ENCODE results near the gene FRG2B.
"Not testable (repeated sequence)": the region's sequence is repeated elsewhere in the genome, so short reads cannot be mapped to it uniquely, and the experiment has no call there.

The FRG2B gene

DNA sequence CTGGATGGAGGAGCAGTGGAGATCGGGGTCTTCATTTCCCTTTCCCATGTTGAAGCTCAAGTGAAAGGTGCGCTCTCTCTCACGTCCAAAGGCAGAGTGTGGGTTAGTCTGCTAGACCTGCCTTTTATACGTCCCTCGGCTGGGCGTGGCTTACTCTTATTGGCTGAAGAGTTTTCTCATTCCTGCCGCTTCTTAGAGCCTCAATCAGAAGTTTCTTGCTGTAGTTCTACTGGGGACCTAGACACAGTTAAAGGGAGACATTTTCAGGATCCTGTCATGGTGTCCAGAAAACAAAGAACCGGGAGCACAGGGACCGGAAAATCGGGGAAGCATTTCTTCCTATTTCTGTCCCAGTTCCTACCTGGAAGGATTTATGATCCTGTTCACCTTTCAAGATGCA lies at the start of gene FRG2B:
TSS of gene FRG2B (minus strand) at position 101 of the 400 bp plus-strand sequence. CDS start at position 48, 53 bp downstream.
- H3K27me3 Mint-ChIP-seq: peaks cover 11% of the 10 kb centered on the region
- H3K27ac Mint-ChIP-seq (ENCODE audit: low read depth); ATAC-seq (replicated peaks; ENCODE audit: extremely low read depth, poor library complexity, severe bottlenecking); DNase-seq (ENCODE audit: low spot score in 2 of 2); H3K9me3 Mint-ChIP-seq; H3K4me3 Mint-ChIP-seq; H3K36me3 Mint-ChIP-seq (ENCODE audit: insufficient read depth); H3K4me1 Mint-ChIP-seq: not testable (repeated sequence)

DNA sequence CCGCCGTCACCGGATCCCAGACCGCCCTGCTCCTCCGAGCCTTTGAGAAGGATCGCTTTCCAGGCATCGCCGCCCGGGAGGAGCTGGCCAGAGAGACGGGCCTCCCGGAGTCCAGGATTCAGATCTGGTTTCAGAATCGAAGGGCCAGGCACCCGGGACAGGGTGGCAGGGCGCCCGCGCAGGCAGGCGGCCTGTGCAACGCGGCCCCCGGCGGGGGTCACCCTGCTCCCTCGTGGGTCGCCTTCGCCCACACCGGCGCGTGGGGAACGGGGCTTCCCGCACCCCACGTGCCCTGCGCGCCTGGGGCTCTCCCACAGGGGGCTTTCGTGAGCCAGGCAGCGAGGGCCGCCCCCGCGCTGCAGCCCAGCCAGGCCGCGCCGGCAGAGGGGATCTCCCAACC lies 40.9 kb upstream of the FRG2B start:
- H3K4me3 Mint-ChIP-seq; H3K9me3 Mint-ChIP-seq; H3K27ac Mint-ChIP-seq (ENCODE audit: low read depth); DNase-seq (ENCODE audit: low spot score in 2 of 2); H3K36me3 Mint-ChIP-seq (ENCODE audit: insufficient read depth); H3K4me1 Mint-ChIP-seq: not testable (repeated sequence)
- ATAC-seq (replicated peaks; ENCODE audit: extremely low read depth, poor library complexity, severe bottlenecking): peak; percentile 64
- peaks cover 16% of the 10 kb centered on the region for H3K27me3 Mint-ChIP-seq

DNA sequence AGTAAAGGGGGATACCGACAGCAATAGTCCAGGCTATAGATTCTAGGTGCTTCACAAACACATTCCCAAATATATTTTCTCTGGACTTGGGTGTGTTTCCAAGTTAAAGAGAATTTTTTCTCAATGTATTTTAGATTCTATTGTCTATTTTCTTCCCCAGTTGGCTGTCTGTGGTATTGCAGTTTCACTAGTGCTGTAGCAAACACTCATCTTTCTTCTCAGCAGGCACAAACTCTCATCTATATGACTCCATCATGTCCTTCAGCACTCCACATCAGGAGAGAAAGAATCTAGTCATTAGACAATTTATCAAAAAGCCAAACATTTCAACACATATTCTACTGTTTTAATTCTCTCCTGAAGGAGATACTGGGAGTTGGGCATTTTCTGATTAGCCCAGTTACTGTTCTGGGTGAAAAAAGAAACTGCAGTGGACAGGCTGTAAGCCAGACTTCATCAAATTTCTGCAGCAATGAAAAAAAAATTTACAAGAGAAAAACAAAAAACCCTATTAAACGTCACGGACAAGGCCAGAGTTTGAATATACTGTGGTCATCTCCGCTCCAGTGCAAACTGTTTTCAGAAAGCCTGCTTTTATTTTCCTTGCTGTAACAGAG lies 37.1 kb upstream of the FRG2B start:
- not testable (repeated sequence) for H3K4me1 Mint-ChIP-seq; H3K27ac Mint-ChIP-seq (ENCODE audit: low read depth); H3K36me3 Mint-ChIP-seq (ENCODE audit: insufficient read depth); H3K9me3 Mint-ChIP-seq; ATAC-seq (replicated peaks; ENCODE audit: extremely low read depth, poor library complexity, severe bottlenecking); H3K4me3 Mint-ChIP-seq; DNase-seq (ENCODE audit: low spot score in 2 of 2)
- H3K27me3 Mint-ChIP-seq: peaks cover 22% of the 10 kb centered on the region

DNA sequence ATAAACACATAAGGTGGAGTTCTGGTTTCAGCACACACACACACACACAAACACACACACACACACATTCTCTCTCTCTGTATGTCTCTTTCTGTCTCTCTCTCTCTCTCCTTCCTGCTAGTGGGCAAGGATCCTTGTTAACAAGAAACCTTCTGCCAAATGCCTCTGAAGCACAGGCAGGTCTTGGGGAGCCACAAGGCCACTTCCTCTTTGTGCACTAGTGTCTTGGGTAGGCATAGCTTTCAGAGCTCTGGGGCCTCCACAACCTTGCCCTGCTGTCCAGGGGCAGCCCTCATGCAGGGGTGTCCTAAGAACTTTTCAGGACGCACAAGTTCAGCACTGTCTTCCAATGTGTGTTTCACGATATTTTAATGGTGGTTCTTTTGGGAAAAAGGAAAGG lies 34.5 kb upstream of the FRG2B start:
- H3K27ac Mint-ChIP-seq (ENCODE audit: low read depth); H3K4me1 Mint-ChIP-seq; H3K36me3 Mint-ChIP-seq (ENCODE audit: insufficient read depth); DNase-seq (ENCODE audit: low spot score in 2 of 2); ATAC-seq (replicated peaks; ENCODE audit: extremely low read depth, poor library complexity, severe bottlenecking); H3K9me3 Mint-ChIP-seq; H3K4me3 Mint-ChIP-seq: not testable (repeated sequence)
- H3K27me3 Mint-ChIP-seq: peaks cover 22% of the 10 kb centered on the region

DNA sequence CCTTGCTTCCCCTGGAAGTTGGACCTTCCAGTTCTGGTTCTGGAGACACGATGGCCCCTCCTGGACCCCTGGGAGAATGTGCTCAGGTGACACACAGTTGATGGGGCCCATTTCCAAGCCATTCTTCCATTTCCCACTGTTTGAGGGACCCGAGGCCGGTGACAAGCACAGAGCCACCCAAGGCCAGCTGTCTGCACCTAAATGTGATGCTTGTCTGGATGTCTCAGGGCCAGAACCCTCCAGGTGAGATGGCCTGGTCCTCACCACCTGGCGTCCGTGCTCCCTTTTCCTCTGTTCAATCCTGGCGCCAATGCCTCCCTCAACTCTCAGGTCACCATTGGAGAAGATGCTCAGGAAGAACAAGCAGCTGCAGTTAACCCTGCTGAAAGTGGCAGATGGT lies 33.9 kb upstream of the FRG2B start:
- not testable (repeated sequence) for H3K9me3 Mint-ChIP-seq; ATAC-seq (replicated peaks; ENCODE audit: extremely low read depth, poor library complexity, severe bottlenecking); DNase-seq (ENCODE audit: low spot score in 2 of 2); H3K4me3 Mint-ChIP-seq; H3K36me3 Mint-ChIP-seq (ENCODE audit: insufficient read depth); H3K4me1 Mint-ChIP-seq; H3K27ac Mint-ChIP-seq (ENCODE audit: low read depth)
- peaks cover 22% of the 10 kb centered on the region for H3K27me3 Mint-ChIP-seq

DNA sequence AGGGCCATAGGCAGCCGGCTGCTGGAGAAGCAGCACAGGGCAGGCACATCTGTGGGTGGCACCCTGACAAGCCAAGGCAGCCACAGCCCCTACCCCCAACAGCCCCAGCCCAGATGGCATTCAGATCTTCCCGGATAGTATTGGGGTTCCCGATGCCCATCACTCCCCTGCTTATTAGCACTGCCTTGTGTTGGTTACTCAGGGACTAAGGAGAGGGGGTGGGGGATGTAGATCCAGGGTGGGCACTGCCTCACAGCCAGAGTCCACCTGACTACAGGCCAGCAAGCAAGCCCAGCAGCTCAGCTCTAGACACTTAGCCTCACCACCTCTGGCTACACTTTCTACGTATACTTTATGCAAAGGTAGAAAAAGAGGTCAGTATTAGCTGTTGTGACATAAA lies 30.7 kb upstream of the FRG2B start:
- not testable (repeated sequence) for H3K4me3 Mint-ChIP-seq; ATAC-seq (replicated peaks; ENCODE audit: extremely low read depth, poor library complexity, severe bottlenecking); H3K9me3 Mint-ChIP-seq; H3K27me3 Mint-ChIP-seq; DNase-seq (ENCODE audit: low spot score in 2 of 2); H3K36me3 Mint-ChIP-seq (ENCODE audit: insufficient read depth); H3K4me1 Mint-ChIP-seq; H3K27ac Mint-ChIP-seq (ENCODE audit: low read depth)

DNA sequence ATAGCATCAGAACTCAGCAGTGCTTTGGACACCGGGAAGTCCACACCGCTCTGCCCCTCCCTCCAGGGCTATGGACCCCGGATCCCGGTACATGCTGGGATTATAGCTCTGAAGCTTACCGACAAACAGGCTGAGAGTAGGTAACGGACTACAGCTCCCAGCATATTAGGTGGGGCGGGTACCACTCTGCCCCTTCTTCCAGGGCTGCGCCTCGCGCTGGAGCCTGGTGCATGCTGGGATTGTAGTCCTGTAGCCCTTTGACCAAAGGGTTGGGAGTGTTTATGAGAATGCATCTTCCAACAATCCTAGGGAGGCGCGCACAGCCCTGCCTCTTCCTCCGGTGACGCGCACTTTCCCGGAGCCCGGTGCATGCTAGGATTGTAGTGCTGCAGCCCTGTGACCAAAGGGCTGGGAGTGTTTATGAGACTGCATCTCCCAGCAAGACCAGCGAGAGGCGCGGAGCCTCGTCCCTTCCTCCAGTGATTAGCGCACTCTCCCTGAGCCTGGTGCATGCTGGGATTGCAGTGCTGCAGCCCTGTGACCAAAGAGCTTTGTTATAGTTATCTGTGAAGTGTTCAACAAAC lies 22.4 kb upstream of the FRG2B start:
- H3K27me3 Mint-ChIP-seq; H3K4me3 Mint-ChIP-seq; DNase-seq (ENCODE audit: low spot score in 2 of 2); H3K27ac Mint-ChIP-seq (ENCODE audit: low read depth); H3K36me3 Mint-ChIP-seq (ENCODE audit: insufficient read depth); H3K9me3 Mint-ChIP-seq; ATAC-seq (replicated peaks; ENCODE audit: extremely low read depth, poor library complexity, severe bottlenecking); H3K4me1 Mint-ChIP-seq: not testable (repeated sequence)

DNA sequence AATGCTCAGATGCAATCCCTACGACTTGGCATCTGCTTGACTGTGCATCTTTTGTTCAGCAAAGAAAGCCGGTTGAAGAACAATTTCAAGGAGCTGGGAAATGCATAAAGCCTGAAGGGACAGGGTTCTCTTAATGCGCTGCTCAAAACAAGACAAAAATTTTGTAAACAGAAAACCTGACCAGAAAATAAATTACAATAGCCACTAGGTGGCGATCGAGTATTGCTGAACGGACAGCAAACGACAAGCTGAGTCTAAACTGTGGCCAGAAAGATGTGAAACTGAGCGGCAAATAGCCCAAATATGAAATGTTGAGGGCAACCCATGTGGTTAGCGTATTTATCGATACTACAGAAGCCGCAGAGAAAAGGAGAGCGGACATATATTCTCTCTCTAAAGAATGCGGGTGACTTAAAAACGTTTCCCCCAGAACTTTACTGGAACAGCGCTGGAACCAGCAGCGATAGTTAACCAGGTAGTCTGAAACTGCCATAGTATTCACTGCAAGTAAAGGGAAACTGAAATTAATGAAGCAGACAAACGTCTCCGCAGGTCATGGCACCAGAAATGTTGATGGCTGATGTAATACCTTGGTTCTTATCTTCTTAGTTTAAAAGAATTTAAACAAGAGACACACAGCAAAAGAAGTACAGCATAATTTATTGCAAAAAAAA lies 20.6 kb upstream of the FRG2B start:
- peak; percentile 62 for ATAC-seq (replicated peaks; ENCODE audit: extremely low read depth, poor library complexity, severe bottlenecking)
- peak in 1 of 2 donors; percentile 29 for DNase-seq (ENCODE audit: low spot score in 2 of 2)
- H3K27ac Mint-ChIP-seq (ENCODE audit: low read depth); H3K4me1 Mint-ChIP-seq; H3K4me3 Mint-ChIP-seq; H3K36me3 Mint-ChIP-seq (ENCODE audit: insufficient read depth); H3K9me3 Mint-ChIP-seq; H3K27me3 Mint-ChIP-seq: not testable (repeated sequence)

DNA sequence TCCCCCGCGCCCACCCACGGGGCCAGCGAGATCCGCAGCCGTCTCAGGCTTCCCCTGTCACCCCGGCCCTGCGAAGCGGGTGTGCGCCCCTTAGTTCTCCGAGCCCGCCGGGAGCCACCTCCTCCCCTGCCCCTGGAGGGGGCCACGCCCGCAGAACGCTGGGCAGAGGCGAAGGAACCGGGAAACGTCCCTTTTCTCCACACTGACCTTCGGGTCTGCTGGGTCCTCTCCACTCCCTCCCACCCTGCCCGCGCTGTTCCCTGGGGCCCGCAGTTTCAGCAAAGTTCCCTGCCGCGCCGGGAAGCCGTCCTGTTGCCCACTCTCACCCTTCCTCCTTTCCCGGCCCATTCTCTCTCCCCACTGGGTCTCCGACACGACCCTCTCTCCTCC lies 11.2 kb upstream of the FRG2B start:
- H3K36me3 Mint-ChIP-seq (ENCODE audit: insufficient read depth); H3K4me3 Mint-ChIP-seq: not testable (repeated sequence)

DNA sequence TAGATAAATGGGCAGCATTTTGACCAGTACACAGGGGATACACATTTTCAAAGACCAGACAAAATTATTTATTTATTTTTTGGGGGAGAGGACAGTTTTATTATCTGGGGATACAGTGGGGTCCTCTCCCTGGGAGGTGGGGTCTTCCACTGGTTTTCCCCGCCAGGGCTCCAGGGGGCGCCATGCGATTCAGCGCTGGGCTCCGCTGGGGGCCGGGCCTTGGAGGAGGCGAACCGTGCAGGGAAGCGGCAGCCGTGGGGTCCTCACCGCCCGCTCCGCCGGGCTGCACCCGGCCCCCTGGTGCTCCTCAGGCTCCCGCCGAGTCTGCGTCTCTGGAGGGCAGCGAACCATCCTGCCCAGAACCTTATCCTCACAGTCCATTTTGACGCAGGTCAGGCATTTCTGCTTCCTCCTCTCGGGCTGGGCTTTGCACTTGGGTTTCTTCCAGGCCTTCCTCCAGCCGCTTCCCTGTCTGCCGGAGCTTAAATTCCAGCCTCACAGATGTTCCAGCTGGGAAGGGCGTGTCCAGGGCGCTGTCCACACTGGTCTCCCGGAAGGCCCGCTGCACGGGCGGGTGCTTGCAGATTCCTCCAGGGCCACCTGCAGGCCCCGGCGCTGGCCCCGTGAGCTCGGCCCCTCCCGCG lies 10.7 kb upstream of the FRG2B start:
- DNase-seq (ENCODE audit: low spot score in 2 of 2); H3K36me3 Mint-ChIP-seq (ENCODE audit: insufficient read depth); H3K9me3 Mint-ChIP-seq; H3K4me3 Mint-ChIP-seq; H3K27ac Mint-ChIP-seq (ENCODE audit: low read depth); H3K4me1 Mint-ChIP-seq; H3K27me3 Mint-ChIP-seq: not testable (repeated sequence)
- peak; percentile 60 for ATAC-seq (replicated peaks; ENCODE audit: extremely low read depth, poor library complexity, severe bottlenecking)

More for the DNA sequence above, 11.2 kb upstream of the FRG2B start:
- H3K27ac Mint-ChIP-seq (ENCODE audit: low read depth); H3K27me3 Mint-ChIP-seq; ATAC-seq (replicated peaks; ENCODE audit: extremely low read depth, poor library complexity, severe bottlenecking); H3K9me3 Mint-ChIP-seq; H3K4me1 Mint-ChIP-seq; DNase-seq (ENCODE audit: low spot score in 2 of 2): not testable (repeated sequence)

DNA sequence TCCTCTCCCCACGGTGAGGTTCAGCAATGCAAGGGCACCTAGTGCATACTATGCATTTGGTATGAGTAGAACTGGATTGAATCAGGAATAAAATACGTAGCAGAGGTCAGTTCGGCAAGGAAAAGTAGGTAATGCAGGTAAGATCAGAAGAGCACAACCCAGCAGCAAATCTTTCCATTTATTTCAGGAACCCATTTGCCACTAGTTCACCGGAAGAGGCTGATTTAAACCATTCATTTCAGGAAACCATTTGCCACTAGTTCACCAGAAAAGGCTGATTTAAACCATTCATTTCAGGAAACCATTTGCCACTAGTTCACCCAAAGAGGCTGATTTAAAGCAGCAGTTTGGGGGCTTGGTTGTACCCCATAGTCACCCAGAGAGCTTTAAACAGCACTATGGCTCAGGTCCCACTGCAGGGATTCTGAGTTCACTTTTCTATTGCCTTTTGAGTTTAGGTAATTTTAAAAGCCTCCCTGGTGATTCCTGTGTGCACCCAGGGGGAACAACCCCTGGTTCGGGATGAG lies 4.2 kb upstream of the FRG2B start:
- H3K27me3 Mint-ChIP-seq; ATAC-seq (replicated peaks; ENCODE audit: extremely low read depth, poor library complexity, severe bottlenecking): not testable (repeated sequence)

DNA sequence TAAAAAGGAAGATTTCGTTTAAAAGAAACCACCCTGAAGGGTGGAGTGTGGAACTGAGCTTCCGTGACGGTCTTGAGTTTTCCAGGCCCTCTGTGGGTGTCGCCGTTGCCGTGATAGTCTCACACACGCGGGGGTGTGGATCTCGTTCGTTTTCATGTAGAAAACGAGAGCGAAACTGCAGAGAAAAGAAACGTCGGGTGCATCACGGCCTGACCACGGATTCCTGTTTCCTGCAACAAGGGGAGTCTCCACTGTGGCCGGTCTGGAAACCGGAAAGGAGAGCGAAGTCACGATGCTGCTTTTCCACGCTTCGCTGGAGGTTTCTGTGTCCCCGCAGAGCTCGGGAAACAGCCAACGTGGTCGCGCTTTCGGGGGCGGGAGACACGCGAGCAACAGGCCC lies 4.1 kb downstream of the FRG2B start:
- Mint-ChIP-seq H3K27me3 (peaks cover 20% of the 10 kb centered on the region), H3K4me3 (peak overlapping the region; percentile 54)
- H3K4me1 Mint-ChIP-seq; ATAC-seq (replicated peaks; ENCODE audit: extremely low read depth, poor library complexity, severe bottlenecking); H3K9me3 Mint-ChIP-seq; H3K36me3 Mint-ChIP-seq (ENCODE audit: insufficient read depth); DNase-seq (ENCODE audit: low spot score in 2 of 2); H3K27ac Mint-ChIP-seq (ENCODE audit: low read depth): not testable (repeated sequence)

More for the DNA sequence above, 4.2 kb upstream of the FRG2B start:
- not testable (repeated sequence) for DNase-seq (ENCODE audit: low spot score in 2 of 2); H3K4me3 Mint-ChIP-seq; H3K9me3 Mint-ChIP-seq; H3K36me3 Mint-ChIP-seq (ENCODE audit: insufficient read depth); H3K4me1 Mint-ChIP-seq; H3K27ac Mint-ChIP-seq (ENCODE audit: low read depth)
